Measurements from ENCODE around the gene SLC27A2. TPM values are rescaled to one million over a fixed set of nuclear protein-coding genes. Genes with fewer than 3 reads are reported as not detected.

Gene SLC27A2
- total and polyA plus RNA-seq, 4 donors = 80.2 to 504 (median 216) TPM

DNA sequence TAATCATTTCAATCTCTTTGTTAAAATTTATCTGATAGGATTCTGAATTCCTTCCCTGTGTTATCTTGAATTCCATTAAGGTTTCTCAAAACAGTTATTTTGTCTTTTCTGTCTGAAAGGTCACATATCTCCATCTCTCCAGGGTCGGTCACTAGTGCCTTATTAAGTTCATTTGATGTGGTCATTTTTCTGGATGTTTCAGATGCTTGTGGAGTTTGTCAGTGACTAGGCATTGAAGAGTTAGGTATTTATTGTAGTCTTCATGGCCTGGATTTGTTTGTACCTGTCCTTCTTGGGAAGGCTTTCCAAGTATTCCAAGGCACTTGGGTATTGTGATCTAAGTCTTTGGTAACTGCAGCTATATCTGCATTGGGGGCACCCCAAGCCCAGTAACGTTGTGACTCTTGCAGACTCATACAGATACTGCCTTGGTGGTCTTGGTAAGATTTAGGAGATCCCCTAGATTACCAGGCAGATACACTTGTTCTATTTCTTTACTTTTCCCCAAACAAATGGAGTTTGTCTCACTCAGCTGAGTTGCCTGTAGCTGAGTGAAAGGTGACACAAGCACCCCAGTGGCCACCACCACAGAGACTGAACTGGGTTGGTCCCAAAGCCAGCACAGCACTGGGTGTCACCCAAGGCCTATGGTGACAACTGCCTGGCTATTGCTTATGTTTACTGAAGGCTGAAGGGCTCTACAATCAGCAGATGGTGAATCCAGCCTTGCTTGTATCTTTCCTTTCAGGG is 18.9 kb upstream of the SLC27A2 start:
- TF ChIP-seq FOXA1 (IDR thresholded peaks at IDR 0.05) = no peak
- TF ChIP-seq RXRA (IDR thresholded peaks at IDR 0.05) = peak; percentile 46 to 49
- no peak for TF ChIP-seq GABPA (IDR thresholded peaks at IDR 0.05 in 1 of 2, conservative IDR thresholded peaks at IDR 0.05 in 1 of 2)
- peak; percentile 24 for TF ChIP-seq SP1 (IDR thresholded peaks at IDR 0.05)
- peak; percentile 39 to 68 for TF ChIP-seq RAD21 (IDR thresholded peaks at IDR 0.05)
- H3K36me3 ChIP-seq (ENCODE audit: control insufficient read depth in 4 of 4, insufficient read depth in 3 of 4, low read depth in 1 of 4, low read length in 3 of 4) = no peaks in the 10 kb centered on the region
- DNase-seq (ENCODE audit: low spot score) = no peak
- peak overlapping the region in 1 of 2 donors; percentile 16 for H3K9ac ChIP-seq (ENCODE audit: low read depth in 1 of 2, low read length in 2 of 2)
- H3K27ac ChIP-seq (ENCODE audit: low read depth in 1 of 2, low read length in 2 of 2) = peak overlapping the region in 1 of 2 donors; percentile 40
- H3K4me3 ChIP-seq (ENCODE audit: low read depth in 1 of 3, low read length in 3 of 3) = no peak overlapping the region
- no peaks in the 10 kb centered on the region for H3K9me3 ChIP-seq (ENCODE audit: control insufficient read depth in 4 of 4, low read length in 3 of 4)
- 82% methylated on average over 2 of the region's 2 CpGs for WGBS
- no peaks in the 10 kb centered on the region for H3K27me3 ChIP-seq (ENCODE audit: control insufficient read depth in 4 of 4, insufficient read depth in 4 of 4, low read length in 3 of 4)
- peaks cover 12 to 42% (median 34%) of the 10 kb centered on the region in 4 donors for H3K4me1 ChIP-seq (ENCODE audit: control insufficient read depth in 4 of 4, insufficient read depth in 4 of 4, low read length in 3 of 4)

DNA sequence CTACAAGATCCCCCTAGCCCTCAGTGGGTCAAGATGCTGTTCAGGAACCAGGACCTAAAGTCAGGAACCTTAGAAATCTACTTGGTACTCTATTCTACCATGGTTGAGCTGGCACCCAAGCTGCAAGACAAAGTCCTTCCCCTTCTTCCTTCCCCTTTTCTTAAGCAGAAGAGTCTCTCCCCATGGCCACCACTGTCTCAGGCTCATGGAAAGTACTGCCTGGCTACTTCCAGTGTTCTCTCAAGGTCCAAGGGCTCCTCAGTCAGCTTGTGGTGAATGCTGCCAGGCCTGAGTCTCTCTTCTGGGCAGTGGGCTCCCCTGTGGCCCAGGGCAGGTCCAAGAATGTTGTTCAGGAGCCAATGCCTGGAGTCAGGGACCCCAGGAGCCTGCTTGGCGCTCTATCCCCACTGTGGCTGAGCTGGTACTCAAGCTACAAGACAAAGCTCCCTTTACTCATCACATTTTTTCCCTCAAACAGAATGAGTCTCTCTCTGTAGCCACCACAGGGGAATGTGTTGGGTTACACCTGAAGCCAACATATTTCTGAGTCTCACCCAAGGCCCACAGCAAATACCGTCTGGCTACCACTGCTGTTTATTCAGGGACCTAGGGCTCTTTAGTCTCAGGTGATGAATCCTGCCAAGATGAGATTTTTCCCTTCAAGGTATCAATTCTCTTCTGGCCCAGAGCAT is 18.1 kb upstream of the SLC27A2 start:
- WGBS = 59% methylated on average over 2 of the region's 2 CpGs
- TF ChIP-seq, protein P1, sequence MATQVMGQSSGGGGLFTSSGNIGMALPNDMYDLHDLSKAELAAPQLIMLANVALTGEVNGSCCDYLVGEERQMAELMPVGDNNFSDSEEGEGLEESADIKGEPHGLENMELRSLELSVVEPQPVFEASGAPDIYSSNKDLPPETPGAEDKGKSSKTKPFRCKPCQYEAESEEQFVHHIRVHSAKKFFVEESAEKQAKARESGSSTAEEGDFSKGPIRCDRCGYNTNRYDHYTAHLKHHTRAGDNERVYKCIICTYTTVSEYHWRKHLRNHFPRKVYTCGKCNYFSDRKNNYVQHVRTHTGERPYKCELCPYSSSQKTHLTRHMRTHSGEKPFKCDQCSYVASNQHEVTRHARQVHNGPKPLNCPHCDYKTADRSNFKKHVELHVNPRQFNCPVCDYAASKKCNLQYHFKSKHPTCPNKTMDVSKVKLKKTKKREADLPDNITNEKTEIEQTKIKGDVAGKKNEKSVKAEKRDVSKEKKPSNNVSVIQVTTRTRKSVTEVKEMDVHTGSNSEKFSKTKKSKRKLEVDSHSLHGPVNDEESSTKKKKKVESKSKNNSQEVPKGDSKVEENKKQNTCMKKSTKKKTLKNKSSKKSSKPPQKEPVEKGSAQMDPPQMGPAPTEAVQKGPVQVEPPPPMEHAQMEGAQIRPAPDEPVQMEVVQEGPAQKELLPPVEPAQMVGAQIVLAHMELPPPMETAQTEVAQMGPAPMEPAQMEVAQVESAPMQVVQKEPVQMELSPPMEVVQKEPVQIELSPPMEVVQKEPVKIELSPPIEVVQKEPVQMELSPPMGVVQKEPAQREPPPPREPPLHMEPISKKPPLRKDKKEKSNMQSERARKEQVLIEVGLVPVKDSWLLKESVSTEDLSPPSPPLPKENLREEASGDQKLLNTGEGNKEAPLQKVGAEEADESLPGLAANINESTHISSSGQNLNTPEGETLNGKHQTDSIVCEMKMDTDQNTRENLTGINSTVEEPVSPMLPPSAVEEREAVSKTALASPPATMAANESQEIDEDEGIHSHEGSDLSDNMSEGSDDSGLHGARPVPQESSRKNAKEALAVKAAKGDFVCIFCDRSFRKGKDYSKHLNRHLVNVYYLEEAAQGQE (IDR thresholded peaks at IDR 0.05) = no peak
- TF ChIP-seq NR2F2 (IDR thresholded peaks at IDR 0.05) (no peak), RXRA (IDR thresholded peaks at IDR 0.05) (no peak), GABPA (IDR thresholded peaks at IDR 0.05 in 1 of 2, conservative IDR thresholded peaks at IDR 0.05 in 1 of 2) (no peak), JUND (IDR thresholded peaks at IDR 0.05) (no peak), HNF4A (conservative IDR thresholded peaks at IDR 0.05) (no peak), FOXA2 (IDR thresholded peaks at IDR 0.05) (no peak), FOXA1 (IDR thresholded peaks at IDR 0.05) (no peak), HNF4G (IDR thresholded peaks at IDR 0.05) (no peak), EGR1 (IDR thresholded peaks at IDR 0.05; ENCODE audit: low read depth in 2 of 2) (no peak), RAD21 (IDR thresholded peaks at IDR 0.05) (no peak), TAF1 (conservative IDR thresholded peaks at IDR 0.05) (no peak), YY1 (IDR thresholded peaks at IDR 0.05) (no peak), SP1 (IDR thresholded peaks at IDR 0.05) (no peak)
- TF ChIP-seq, protein P2, sequence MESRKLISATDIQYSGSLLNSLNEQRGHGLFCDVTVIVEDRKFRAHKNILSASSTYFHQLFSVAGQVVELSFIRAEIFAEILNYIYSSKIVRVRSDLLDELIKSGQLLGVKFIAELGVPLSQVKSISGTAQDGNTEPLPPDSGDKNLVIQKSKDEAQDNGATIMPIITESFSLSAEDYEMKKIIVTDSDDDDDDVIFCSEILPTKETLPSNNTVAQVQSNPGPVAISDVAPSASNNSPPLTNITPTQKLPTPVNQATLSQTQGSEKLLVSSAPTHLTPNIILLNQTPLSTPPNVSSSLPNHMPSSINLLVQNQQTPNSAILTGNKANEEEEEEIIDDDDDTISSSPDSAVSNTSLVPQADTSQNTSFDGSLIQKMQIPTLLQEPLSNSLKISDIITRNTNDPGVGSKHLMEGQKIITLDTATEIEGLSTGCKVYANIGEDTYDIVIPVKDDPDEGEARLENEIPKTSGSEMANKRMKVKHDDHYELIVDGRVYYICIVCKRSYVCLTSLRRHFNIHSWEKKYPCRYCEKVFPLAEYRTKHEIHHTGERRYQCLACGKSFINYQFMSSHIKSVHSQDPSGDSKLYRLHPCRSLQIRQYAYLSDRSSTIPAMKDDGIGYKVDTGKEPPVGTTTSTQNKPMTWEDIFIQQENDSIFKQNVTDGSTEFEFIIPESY (IDR thresholded peaks at IDR 0.05) = no peak
- TF ChIP-seq, protein P3, sequence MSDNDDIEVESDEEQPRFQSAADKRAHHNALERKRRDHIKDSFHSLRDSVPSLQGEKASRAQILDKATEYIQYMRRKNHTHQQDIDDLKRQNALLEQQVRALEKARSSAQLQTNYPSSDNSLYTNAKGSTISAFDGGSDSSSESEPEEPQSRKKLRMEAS (IDR thresholded peaks at IDR 0.05) = no peak
- TF ChIP-seq, protein P4, sequence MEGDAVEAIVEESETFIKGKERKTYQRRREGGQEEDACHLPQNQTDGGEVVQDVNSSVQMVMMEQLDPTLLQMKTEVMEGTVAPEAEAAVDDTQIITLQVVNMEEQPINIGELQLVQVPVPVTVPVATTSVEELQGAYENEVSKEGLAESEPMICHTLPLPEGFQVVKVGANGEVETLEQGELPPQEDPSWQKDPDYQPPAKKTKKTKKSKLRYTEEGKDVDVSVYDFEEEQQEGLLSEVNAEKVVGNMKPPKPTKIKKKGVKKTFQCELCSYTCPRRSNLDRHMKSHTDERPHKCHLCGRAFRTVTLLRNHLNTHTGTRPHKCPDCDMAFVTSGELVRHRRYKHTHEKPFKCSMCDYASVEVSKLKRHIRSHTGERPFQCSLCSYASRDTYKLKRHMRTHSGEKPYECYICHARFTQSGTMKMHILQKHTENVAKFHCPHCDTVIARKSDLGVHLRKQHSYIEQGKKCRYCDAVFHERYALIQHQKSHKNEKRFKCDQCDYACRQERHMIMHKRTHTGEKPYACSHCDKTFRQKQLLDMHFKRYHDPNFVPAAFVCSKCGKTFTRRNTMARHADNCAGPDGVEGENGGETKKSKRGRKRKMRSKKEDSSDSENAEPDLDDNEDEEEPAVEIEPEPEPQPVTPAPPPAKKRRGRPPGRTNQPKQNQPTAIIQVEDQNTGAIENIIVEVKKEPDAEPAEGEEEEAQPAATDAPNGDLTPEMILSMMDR (IDR thresholded peaks at IDR 0.05; ENCODE audit: low read depth, low read length, missing input control) = no peak
- TF ChIP-seq, protein P5, sequence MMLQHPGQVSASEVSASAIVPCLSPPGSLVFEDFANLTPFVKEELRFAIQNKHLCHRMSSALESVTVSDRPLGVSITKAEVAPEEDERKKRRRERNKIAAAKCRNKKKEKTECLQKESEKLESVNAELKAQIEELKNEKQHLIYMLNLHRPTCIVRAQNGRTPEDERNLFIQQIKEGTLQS (IDR thresholded peaks at IDR 0.05) = no peak
- no peak overlapping the region for H3K4me3 ChIP-seq (ENCODE audit: low read depth in 1 of 3, low read length in 3 of 3)
- H3K4me1 ChIP-seq (ENCODE audit: control insufficient read depth in 4 of 4, insufficient read depth in 4 of 4, low read length in 3 of 4) = peaks cover 18 to 48% (median 39%) of the 10 kb centered on the region in 4 donors
- peak overlapping the region in 1 of 2 donors; percentile 16 for H3K9ac ChIP-seq (ENCODE audit: low read depth in 1 of 2, low read length in 2 of 2)
- no peaks in the 10 kb centered on the region for H3K36me3 ChIP-seq (ENCODE audit: control insufficient read depth in 4 of 4, insufficient read depth in 3 of 4, low read depth in 1 of 4, low read length in 3 of 4)
- no peak for DNase-seq (ENCODE audit: low spot score)
- no peaks in the 10 kb centered on the region for H3K27me3 ChIP-seq (ENCODE audit: control insufficient read depth in 4 of 4, insufficient read depth in 4 of 4, low read length in 3 of 4)
- peak overlapping the region; percentile 40 to 87 for H3K27ac ChIP-seq (ENCODE audit: low read depth in 1 of 2, low read length in 2 of 2)
- H3K9me3 ChIP-seq (ENCODE audit: control insufficient read depth in 4 of 4, low read length in 3 of 4) = no peaks in the 10 kb centered on the region
